Fibroblast of lung (primary cell): ENCODE measurements around the gene RPH3AL. TPM values are rescaled to one million over a fixed set of nuclear protein-coding genes. Genes with fewer than 3 reads are reported as not detected.

ENCODE experiments used
- DNase-seq, 2 donors: peaks; one replicate each; pipeline versions ENCODE4 v3.0.0 to v3.0.0-alpha.2; 2010; ENCODE audit warnings: low read depth in 2 of 2
- H2AFZ ChIP-seq: 2 replicates; pipeline ENCODE4 v1.5.1; 2012; ENCODE audit warnings: low read length, control low read depth, inconsistent platforms
- H3K27ac ChIP-seq: 2 replicates; pipeline ENCODE4 v1.5.1; 2011; ENCODE audit warnings: low read length, control low read depth; ENCODE audit not compliant: insufficient read depth
- H3K27me3 ChIP-seq: 2 replicates; pipeline ENCODE4 v1.5.1; 2011; ENCODE audit warnings: mild to moderate bottlenecking, low read length; ENCODE audit not compliant: control insufficient read depth, insufficient read depth
- H3K36me3 ChIP-seq: 2 replicates; pipeline ENCODE4 v1.5.1; 2011; ENCODE audit warnings: low read length; ENCODE audit not compliant: control insufficient read depth, insufficient read depth
- H3K4me1 ChIP-seq: 2 replicates; pipeline ENCODE4 v1.5.1; 2011; ENCODE audit warnings: low read length; ENCODE audit not compliant: control insufficient read depth, insufficient read depth; ENCODE audit errors: extremely low read depth
- H3K4me2 ChIP-seq: 2 replicates; pipeline ENCODE4 v1.5.1; 2011; ENCODE audit warnings: low read length, control low read depth; ENCODE audit not compliant: insufficient read depth; ENCODE audit errors: extremely low read depth
- H3K4me3 ChIP-seq, 4 experiments: fragments of 200-600 bp in 1 of 4; sonication (generic) in 1 of 4; replicated peaks in 1 of 4; 2 replicates each; pipeline ENCODE4 v1.5.1; 2011 to 2016; ENCODE audit warnings: low read length in 4 of 4, low read depth in 3 of 4, mild to moderate bottlenecking in 3 of 4, control low read depth in 2 of 4, inconsistent platforms in 1 of 4, mixed read lengths in 1 of 4; ENCODE audit not compliant: insufficient read depth in 1 of 4; ENCODE audit errors: control extremely low read depth in 1 of 4
- H3K79me2 ChIP-seq: 2 replicates; pipeline ENCODE4 v1.5.1; 2012; ENCODE audit warnings: mild to moderate bottlenecking, low read length, inconsistent platforms; ENCODE audit not compliant: control insufficient read depth, insufficient read depth
- H3K9ac ChIP-seq: 2 replicates; pipeline ENCODE4 v1.5.1; 2011; ENCODE audit warnings: mild to moderate bottlenecking, low read length, control low read depth; ENCODE audit not compliant: insufficient read depth
- H3K9me3 ChIP-seq: 2 replicates; pipeline ENCODE4 v1.5.1; 2012; ENCODE audit warnings: low read depth, low read length; ENCODE audit not compliant: control insufficient read depth, insufficient read depth
- H4K20me1 ChIP-seq: 2 replicates; pipeline ENCODE4 v1.5.1; 2011; ENCODE audit warnings: low read length; ENCODE audit not compliant: control insufficient read depth, insufficient read depth; ENCODE audit errors: extremely low read depth
- EZH2 ChIP-seq: IDR thresholded peaks from 2 replicates; pipeline ENCODE4 v1.5.1; 2012; ENCODE audit warnings: low read length, control low read depth, mild to moderate bottlenecking; ENCODE audit errors: missing control alignments
- polyA plus RNA-seq, 2 donors: library from polyadenylated mRNA; depleted of rRNA in 1 of 2; stranded (reverse) in 1 of 2; unstranded in 1 of 2; fragments of >200 nt; gene quantifications; 2 replicates each; pipeline ENCODE4 v1.2.1, GENCODE V29; 2011 to 2012; ENCODE audit warnings: missing spikeins in 1 of 2
- total RNA-seq: library from RNA; depleted of rRNA; stranded (reverse); fragments of >200 nt; gene quantifications from 2 replicates; pipeline ENCODE4 v1.2.1, GENCODE V29; 2014
- TF ChIP-seq, protein P1 (sequence below), 2 donors: IDR thresholded peaks in 1 of 2; conservative IDR thresholded peaks in 1 of 2; 1 replicate in 1 of 2; 2 replicates in 1 of 2; pipeline ENCODE4 v1.5.1; 2011 to 2012; ENCODE audit warnings: low read length in 2 of 2, control low read depth in 1 of 2, inconsistent platforms in 1 of 2, low read depth in 1 of 2, mild to moderate bottlenecking in 1 of 2

RPH3AL gene
- total and polyA plus RNA-seq, 2 donors (not counting 1 experiment from before 2014, with no cell fraction given), result 0.49 to 3.0 TPM

DNA sequence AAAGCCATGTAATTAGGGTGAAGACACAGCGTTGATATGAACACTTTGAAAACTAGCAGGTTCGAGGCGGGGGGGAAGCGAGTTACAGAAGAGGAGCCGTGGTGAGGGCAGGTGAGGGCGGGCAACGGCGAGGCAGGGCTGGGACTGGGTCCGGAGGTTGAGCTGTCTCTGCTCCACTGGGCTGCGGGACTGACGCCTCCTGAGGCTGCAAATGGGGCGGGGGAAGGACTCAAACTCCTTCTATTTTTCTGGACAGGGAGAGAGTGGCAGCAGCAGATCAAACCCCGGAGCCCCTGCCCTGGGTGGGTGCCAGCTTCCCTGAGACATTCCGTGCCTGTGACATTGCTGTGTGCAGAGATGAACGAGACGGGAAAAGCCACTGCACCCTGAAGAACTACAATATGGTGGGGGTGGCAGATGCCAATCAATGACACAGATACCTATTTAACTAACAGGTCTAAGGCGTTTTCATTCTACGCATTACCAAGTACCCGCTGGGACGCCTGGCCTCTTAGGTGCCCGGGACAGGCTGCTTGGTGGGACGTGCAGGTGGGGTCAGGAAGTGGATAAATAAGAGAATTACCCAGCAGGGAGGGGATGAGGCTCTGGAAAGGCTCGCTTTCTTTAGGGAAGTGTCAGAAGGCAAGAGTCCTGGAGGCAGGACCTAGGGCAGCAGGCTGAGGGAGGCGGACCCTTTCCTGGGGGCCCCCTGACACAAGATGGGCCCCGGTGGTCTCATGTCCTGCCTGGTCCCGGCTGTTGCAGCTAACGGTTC lies 30.4 kb downstream of the RPH3AL start:
- H3K36me3 ChIP-seq, result no peaks in the 10 kb centered on the region
- peaks cover 3% of the 10 kb centered on the region for H3K27me3 ChIP-seq
- no peak overlapping the region for H3K4me2 ChIP-seq
- H4K20me1 ChIP-seq, result no peaks in the 10 kb centered on the region
- TF ChIP-seq, protein P1, sequence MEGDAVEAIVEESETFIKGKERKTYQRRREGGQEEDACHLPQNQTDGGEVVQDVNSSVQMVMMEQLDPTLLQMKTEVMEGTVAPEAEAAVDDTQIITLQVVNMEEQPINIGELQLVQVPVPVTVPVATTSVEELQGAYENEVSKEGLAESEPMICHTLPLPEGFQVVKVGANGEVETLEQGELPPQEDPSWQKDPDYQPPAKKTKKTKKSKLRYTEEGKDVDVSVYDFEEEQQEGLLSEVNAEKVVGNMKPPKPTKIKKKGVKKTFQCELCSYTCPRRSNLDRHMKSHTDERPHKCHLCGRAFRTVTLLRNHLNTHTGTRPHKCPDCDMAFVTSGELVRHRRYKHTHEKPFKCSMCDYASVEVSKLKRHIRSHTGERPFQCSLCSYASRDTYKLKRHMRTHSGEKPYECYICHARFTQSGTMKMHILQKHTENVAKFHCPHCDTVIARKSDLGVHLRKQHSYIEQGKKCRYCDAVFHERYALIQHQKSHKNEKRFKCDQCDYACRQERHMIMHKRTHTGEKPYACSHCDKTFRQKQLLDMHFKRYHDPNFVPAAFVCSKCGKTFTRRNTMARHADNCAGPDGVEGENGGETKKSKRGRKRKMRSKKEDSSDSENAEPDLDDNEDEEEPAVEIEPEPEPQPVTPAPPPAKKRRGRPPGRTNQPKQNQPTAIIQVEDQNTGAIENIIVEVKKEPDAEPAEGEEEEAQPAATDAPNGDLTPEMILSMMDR (conservative IDR thresholded peaks at IDR 0.05 in 1 of 2, IDR thresholded peaks at IDR 0.05 in 1 of 2; ENCODE audit: low read depth in 1 of 2, low read length in 2 of 2), result no peak
- TF ChIP-seq EZH2, result no peak
- DNase-seq, result no peak
- no peak overlapping the region for H3K27ac ChIP-seq
- no peaks in the 10 kb centered on the region for H3K79me2 ChIP-seq
- H3K4me3 ChIP-seq, result no peak overlapping the region
- no peak overlapping the region for H3K9ac ChIP-seq
- no peaks in the 10 kb centered on the region for H3K4me1 ChIP-seq
- no peaks in the 10 kb centered on the region for H3K9me3 ChIP-seq
- H2AFZ ChIP-seq, result no peak overlapping the region

DNA sequence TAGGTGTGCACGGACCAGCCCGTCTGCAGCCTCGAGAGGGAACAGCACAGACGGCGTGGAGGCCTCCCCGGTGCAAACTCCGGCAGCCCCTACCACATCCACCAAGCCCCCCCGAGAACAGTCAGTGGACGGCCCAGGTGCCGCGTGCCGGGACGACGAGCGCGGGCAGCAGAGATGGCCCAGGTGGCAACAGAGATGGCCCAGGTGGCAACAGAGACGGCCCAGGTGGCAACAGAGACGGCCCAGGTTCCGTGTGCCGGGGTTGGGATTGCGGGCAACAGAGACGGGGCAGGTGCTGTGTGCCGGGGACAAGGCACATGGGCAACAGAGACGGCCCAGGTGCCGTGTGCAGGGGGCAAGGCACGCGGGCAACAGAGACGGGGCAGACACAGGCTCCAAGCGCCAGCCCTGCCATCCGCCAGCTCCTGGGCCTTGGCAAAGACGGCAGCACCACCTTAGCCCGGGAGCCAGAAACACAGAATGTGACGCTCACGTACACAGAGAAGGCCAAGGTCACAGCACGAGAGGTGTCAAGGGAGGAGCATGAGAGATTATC lies 31.1 kb downstream of the RPH3AL start:
- H3K79me2 ChIP-seq, result no peaks in the 10 kb centered on the region
- peaks cover 3% of the 10 kb centered on the region for H3K27me3 ChIP-seq
- no peak overlapping the region for H3K4me3 ChIP-seq
- no peak overlapping the region for H3K9ac ChIP-seq
- DNase-seq, result no peak
- no peaks in the 10 kb centered on the region for H3K36me3 ChIP-seq
- no peak overlapping the region for H3K27ac ChIP-seq
- no peak overlapping the region for H3K4me2 ChIP-seq
- H4K20me1 ChIP-seq, result no peaks in the 10 kb centered on the region
- no peaks in the 10 kb centered on the region for H3K4me1 ChIP-seq
- H3K9me3 ChIP-seq, result no peaks in the 10 kb centered on the region
- TF ChIP-seq, protein P1 (conservative IDR thresholded peaks at IDR 0.05 in 1 of 2, IDR thresholded peaks at IDR 0.05 in 1 of 2; ENCODE audit: low read depth in 1 of 2, low read length in 2 of 2), result no peak
- H2AFZ ChIP-seq, result no peak overlapping the region

DNA sequence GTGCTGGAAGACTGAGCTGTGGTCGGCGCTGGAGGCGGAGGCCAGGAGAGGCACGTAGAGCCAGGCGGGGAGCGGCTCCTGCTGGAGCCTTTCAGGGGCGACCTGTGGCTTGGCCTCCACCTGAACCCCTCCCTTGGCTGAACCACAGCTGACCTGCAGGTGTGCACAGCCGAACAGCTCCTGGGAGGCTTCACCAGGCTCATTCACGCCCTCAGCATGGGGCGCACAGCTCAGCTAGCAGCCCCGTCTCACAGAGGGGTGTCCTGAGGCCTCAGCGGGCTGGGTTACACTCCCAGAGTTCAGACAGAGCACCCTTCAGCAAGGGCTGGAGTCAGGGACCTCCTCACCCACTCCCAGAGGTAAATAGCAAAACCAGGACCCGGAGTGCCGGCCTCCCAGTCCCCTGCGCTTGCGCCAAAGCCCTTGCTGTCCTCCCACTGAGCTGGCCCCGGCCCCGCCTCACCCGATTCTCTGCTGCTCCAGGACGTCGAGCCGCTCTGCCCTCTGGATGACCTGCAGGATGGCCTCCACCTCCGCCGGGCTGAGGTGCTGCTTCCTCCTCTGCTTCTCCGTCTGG lies 31.7 kb downstream of the RPH3AL start:
- Histone ChIP-seq H3K9me3 (no peaks in the 10 kb centered on the region), H3K4me2 (no peak overlapping the region), H3K27me3 (peaks cover 3% of the 10 kb centered on the region), H3K4me1 (no peaks in the 10 kb centered on the region), H3K4me3 (no peak overlapping the region), H3K79me2 (no peaks in the 10 kb centered on the region), H3K9ac (no peak overlapping the region), H4K20me1 (no peaks in the 10 kb centered on the region), H3K36me3 (no peaks in the 10 kb centered on the region), H3K27ac (no peak overlapping the region), H2AFZ (no peak overlapping the region)
- no peak for DNase-seq
- TF ChIP-seq EZH2, result no peak
- TF ChIP-seq, protein P1 (conservative IDR thresholded peaks at IDR 0.05 in 1 of 2, IDR thresholded peaks at IDR 0.05 in 1 of 2; ENCODE audit: low read depth in 1 of 2, low read length in 2 of 2), result no peak
